HEK293 (cell line): ENCODE measurements around the gene DNAJB2.

Source experiments
- CTCF ChIA-PET: fragments of 350-600 bp; formaldehyde crosslinking; extraction: SDS; loops from one replicate; lab custom pipeline; 2021; ENCODE audit warnings: antibody characterized with exemption; lab: Yijun Ruan, JAX
- POLR2A ChIA-PET: fragments of 300-600 bp; formaldehyde crosslinking; extraction: SDS; loops from one replicate; lab custom pipeline; 2020; ENCODE audit warnings: antibody characterized with exemption, inconsistent platforms; lab: Yijun Ruan, JAX
- H3K27ac ChIP-seq: fragments of 200-500 bp; sonication (Bioruptor generic); 2 replicates; pipeline ENCODE4 v1.5.1; 2014; ENCODE audit warnings: low read depth, low read length, control low read depth, inconsistent platforms; ENCODE audit errors: extremely low read depth
- H3K36me3 ChIP-seq, 2 experiments: fragments of 200-500 bp in 1 of 2; sonication (Bioruptor generic) in 1 of 2; 1 replicate in 1 of 2; 2 replicates in 1 of 2; pipeline ENCODE4 v1.5.1; 2014 to 2017; ENCODE audit warnings: inconsistent platforms in 2 of 2, low read length in 2 of 2; ENCODE audit not compliant: control insufficient read depth in 2 of 2, insufficient read depth in 1 of 2
- H3K4me1 ChIP-seq: fragments of 200-500 bp; sonication (Bioruptor generic); 2 replicates; pipeline ENCODE4 v1.5.1; 2014; ENCODE audit warnings: mild to moderate bottlenecking, low read length, inconsistent platforms; ENCODE audit not compliant: control insufficient read depth, insufficient read depth
- H3K4me3 ChIP-seq: 2 replicates; pipeline ENCODE4 v1.5.1; 2011; ENCODE audit warnings: low read depth, mild to moderate bottlenecking, control low read depth, low read length, moderate library complexity
- H3K9me3 ChIP-seq: fragments of 200-500 bp; sonication (Bioruptor generic); 2 replicates; pipeline ENCODE4 v1.5.1; 2014; ENCODE audit warnings: low read depth, low read length, inconsistent platforms; ENCODE audit not compliant: control insufficient read depth, insufficient read depth
- EGR2 ChIP-seq: fragments of 450-650 bp; formaldehyde crosslinking; IDR thresholded peaks from 2 replicates; pipeline ENCODE4 v1.5.1; 2016; ENCODE audit warnings: low read depth, missing biosample characterization, missing genetic modification characterization
- GLI2 ChIP-seq: fragments of 450-650 bp; formaldehyde crosslinking; IDR thresholded peaks from 2 replicates; pipeline ENCODE4; 2017; ENCODE audit warnings: missing biosample characterization, missing genetic modification characterization, low read depth, borderline replicate concordance
- KLF1 ChIP-seq: fragments of 450-650 bp; formaldehyde crosslinking; IDR thresholded peaks from 2 replicates; pipeline ENCODE4 v1.5.1; 2016; ENCODE audit warnings: missing biosample characterization, missing genetic modification characterization
- OSR2 ChIP-seq: fragments of 450-650 bp; formaldehyde crosslinking; IDR thresholded peaks from 2 replicates; pipeline ENCODE4 v1.5.1; 2016; ENCODE audit warnings: missing biosample characterization, missing genetic modification characterization
- SP3 ChIP-seq: fragments of 450-650 bp; formaldehyde crosslinking; IDR thresholded peaks from 2 replicates; pipeline ENCODE4 v1.5.1; 2016; ENCODE audit warnings: missing biosample characterization, missing genetic modification characterization
- ZFHX2 ChIP-seq: fragments of 450-650 bp; formaldehyde crosslinking; conservative IDR thresholded peaks from 2 replicates; pipeline ENCODE4 v1.5.1; 2016; ENCODE audit warnings: missing biosample characterization, missing genetic modification characterization
- ZNF133 ChIP-seq: fragments of 450-650 bp; formaldehyde crosslinking; IDR thresholded peaks from 2 replicates; pipeline ENCODE4 v1.5.1; 2016; ENCODE audit warnings: missing biosample characterization, missing genetic modification characterization
- ZNF175 ChIP-seq: fragments of 450-650 bp; formaldehyde crosslinking; IDR thresholded peaks from 2 replicates; pipeline ENCODE4 v1.5.1; 2016; ENCODE audit warnings: missing biosample characterization, missing genetic modification characterization
- ZNF2 ChIP-seq: fragments of 450-650 bp; formaldehyde crosslinking; IDR thresholded peaks from 2 replicates; pipeline ENCODE4 v1.5.1; 2016; ENCODE audit warnings: missing biosample characterization, missing genetic modification characterization
- ZNF202 ChIP-seq: fragments of 450-650 bp; formaldehyde crosslinking; IDR thresholded peaks from 2 replicates; pipeline ENCODE4 v1.5.1; 2016; ENCODE audit warnings: missing biosample characterization, missing genetic modification characterization, borderline replicate concordance
- ZNF549 ChIP-seq: fragments of 450-650 bp; IDR thresholded peaks from 2 replicates; pipeline ENCODE4 v1.5.1; 2018; ENCODE audit warnings: missing biosample characterization, missing genetic modification characterization, mild to moderate bottlenecking, inconsistent platforms, moderate library complexity
- ZSCAN16 ChIP-seq: fragments of 450-650 bp; formaldehyde crosslinking; IDR thresholded peaks from 2 replicates; pipeline ENCODE4 v1.5.1; 2016; ENCODE audit warnings: missing biosample characterization, missing genetic modification characterization
- TF ChIP-seq, protein P1 (sequence below): fragments of 450-650 bp; formaldehyde crosslinking; IDR thresholded peaks from 2 replicates; pipeline ENCODE4 v1.5.1; 2016; ENCODE audit warnings: missing biosample characterization, missing genetic modification characterization
- TF ChIP-seq, protein P2 (sequence below): fragments of 450-650 bp; formaldehyde crosslinking; IDR thresholded peaks from 2 replicates; pipeline ENCODE4 v1.5.1; 2016; ENCODE audit warnings: missing biosample characterization, missing genetic modification characterization, low read depth
- TF ChIP-seq, protein P3 (sequence below): fragments of 450-650 bp; formaldehyde crosslinking; IDR thresholded peaks from 2 replicates; pipeline ENCODE4 v1.5.1; 2016; ENCODE audit warnings: missing biosample characterization, missing genetic modification characterization
- TF ChIP-seq, protein P4 (sequence below): fragments of 450-650 bp; formaldehyde crosslinking; IDR thresholded peaks from 2 replicates; pipeline ENCODE4 v1.5.1; 2016; ENCODE audit warnings: missing biosample characterization, missing genetic modification characterization

DNAJB2 gene

DNA sequence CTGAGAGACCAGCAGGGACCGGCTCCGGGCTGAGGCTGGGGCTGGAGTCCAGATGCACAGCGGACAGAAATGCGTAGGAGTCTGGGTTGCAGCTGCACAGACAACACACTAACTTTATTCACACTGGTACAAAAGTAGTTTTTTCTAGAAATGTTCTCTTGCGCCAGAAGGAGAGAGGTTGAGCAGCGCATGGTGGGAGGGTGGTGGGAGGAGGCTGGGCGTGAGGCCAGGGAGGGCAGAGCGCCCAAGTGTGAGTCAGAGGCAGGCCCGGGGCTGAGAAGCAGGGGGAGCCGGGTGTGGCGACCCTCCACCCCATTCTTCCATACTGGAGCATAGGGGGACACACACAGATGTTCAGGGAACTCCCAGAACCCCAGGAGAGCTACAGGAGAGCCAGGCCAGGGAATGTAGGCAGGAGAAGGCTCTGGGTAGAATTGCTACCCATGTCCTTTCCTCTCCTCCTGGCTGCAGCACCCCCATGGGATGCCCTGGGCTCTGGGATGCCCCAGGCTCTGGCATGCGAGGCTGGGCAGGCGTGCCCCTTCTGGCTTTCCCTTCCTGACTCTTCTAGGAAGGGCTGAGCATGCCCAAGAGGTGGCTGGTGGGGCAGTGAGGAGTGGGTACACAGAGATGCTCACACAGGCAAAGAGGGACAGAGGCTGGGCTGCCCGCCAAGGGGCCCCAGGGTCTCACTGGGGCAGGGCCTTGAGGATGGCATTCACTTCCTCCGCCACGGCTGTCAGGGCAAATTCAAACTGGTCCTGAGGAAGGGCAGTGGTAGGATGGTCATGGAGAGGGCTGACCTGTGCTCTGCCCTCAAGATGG is 10.6 kb downstream of the DNAJB2 start:
- TF ChIP-seq GLI2 (tag by site-specific recombination) (no peak), ZNF202 (tag by site-specific recombination) (no peak), ZSCAN16 (tag by site-specific recombination) (no peak), OSR2 (no peak), ZNF175 (tag by site-specific recombination) (no peak), ZNF2 (tag by site-specific recombination) (no peak), SP3 (tag by site-specific recombination) (no peak), KLF1 (tag by site-specific recombination) (peak; percentile 74), ZNF133 (tag by site-specific recombination) (no peak), EGR2 (peak; percentile 77), ZFHX2 (peak; percentile 90), ZNF549 (no peak)
- TF ChIP-seq, protein P1, sequence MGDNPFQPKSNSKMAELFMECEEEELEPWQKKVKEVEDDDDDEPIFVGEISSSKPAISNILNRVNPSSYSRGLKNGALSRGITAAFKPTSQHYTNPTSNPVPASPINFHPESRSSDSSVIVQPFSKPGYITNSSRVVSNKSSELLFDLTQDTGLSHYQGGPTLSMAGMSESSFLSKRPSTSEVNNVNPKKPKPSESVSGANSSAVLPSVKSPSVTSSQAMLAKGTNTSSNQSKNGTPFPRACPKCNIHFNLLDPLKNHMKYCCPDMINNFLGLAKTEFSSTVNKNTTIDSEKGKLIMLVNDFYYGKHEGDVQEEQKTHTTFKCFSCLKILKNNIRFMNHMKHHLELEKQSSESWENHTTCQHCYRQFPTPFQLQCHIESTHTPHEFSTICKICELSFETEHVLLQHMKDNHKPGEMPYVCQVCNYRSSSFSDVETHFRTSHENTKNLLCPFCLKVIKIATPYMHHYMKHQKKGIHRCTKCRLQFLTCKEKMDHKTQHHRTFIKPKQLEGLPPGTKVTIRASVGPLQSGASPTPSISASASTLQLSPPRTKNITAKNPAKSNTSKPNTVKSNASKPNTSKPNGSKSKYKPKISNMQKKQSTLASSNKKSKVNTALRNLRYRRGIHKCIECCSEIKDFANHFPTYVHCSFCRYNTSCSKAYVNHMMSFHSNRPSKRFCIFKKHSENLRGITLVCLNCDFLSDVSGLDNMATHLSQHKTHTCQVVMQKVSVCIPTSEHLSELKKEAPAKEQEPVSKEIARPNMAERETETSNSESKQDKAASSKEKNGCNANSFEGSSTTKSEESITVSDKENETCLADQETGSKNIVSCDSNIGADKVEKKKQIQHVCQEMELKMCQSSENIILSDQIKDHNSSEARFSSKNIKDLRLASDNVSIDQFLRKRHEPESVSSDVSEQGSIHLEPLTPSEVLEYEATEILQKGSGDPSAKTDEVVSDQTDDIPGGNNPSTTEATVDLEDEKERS, result no peak
- TF ChIP-seq, protein P2, sequence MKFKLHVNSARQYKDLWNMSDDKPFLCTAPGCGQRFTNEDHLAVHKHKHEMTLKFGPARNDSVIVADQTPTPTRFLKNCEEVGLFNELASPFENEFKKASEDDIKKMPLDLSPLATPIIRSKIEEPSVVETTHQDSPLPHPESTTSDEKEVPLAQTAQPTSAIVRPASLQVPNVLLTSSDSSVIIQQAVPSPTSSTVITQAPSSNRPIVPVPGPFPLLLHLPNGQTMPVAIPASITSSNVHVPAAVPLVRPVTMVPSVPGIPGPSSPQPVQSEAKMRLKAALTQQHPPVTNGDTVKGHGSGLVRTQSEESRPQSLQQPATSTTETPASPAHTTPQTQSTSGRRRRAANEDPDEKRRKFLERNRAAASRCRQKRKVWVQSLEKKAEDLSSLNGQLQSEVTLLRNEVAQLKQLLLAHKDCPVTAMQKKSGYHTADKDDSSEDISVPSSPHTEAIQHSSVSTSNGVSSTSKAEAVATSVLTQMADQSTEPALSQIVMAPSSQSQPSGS (tag by site-specific recombination), result no peak
- TF ChIP-seq, protein P3, sequence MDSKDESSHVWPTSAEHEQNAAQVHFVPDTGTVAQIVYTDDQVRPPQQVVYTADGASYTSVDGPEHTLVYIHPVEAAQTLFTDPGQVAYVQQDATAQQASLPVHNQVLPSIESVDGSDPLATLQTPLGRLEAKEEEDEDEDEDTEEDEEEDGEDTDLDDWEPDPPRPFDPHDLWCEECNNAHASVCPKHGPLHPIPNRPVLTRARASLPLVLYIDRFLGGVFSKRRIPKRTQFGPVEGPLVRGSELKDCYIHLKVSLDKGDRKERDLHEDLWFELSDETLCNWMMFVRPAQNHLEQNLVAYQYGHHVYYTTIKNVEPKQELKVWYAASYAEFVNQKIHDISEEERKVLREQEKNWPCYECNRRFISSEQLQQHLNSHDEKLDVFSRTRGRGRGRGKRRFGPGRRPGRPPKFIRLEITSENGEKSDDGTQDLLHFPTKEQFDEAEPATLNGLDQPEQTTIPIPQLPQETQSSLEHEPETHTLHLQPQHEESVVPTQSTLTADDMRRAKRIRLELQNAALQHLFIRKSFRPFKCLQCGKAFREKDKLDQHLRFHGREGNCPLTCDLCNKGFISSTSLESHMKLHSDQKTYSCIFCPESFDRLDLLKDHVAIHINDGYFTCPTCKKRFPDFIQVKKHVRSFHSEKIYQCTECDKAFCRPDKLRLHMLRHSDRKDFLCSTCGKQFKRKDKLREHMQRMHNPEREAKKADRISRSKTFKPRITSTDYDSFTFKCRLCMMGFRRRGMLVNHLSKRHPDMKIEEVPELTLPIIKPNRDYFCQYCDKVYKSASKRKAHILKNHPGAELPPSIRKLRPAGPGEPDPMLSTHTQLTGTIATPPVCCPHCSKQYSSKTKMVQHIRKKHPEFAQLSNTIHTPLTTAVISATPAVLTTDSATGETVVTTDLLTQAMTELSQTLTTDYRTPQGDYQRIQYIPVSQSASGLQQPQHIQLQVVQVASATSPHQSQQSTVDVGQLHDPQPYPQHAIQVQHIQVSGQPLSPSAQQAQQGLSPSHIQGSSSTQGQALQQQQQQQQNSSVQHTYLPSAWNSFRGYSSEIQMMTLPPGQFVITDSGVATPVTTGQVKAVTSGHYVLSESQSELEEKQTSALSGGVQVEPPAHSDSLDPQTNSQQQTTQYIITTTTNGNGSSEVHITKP (tag by site-specific recombination), result peak; percentile 69
- TF ChIP-seq, protein P4, sequence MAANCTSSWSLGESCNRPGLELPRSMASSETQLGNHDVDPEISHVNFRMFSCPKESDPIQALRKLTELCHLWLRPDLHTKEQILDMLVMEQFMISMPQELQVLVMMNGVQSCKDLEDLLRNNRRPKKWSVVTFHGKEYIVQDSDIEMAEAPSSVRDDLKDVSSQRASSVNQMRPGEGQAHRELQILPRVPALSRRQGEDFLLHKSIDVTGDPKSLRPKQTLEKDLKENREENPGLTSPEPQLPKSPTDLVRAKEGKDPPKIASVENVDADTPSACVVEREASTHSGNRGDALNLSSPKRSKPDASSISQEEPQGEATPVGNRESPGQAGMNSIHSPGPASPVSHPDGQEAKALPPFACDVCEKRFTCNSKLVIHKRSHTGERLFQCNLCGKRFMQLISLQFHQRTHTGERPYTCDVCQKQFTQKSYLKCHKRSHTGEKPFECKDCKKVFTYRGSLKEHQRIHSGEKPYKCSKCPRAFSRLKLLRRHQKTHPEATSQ, result no peak

More for the DNA sequence above, 10.6 kb downstream of the DNAJB2 start:
- POLR2A ChIA-PET, result no interaction called here
- H3K27ac ChIP-seq, result no peak overlapping the region
- no peaks in the 10 kb centered on the region for H3K9me3 ChIP-seq
- CTCF ChIA-PET, result interaction anchor here (0.5 to 0.7 kb wide), 3 partner anchors 12 to 232 kb away, joined by 3 read pairs; no protein-coding TSS in a partner anchor
- H3K36me3 ChIP-seq, result peaks cover 0 to 18% of the 10 kb centered on the region in 2 experiments; a peak in 1 of 3 replicates
- no peak overlapping the region for H3K4me3 ChIP-seq
- H3K4me1 ChIP-seq, result no peaks in the 10 kb centered on the region; the same call in 1 of the 2 replicates
